IMR-90 (cell line): Measurements from ENCODE around the gene PIP5K1B. TPM values are rescaled to one million over a fixed set of nuclear protein-coding genes. Genes with fewer than 3 reads are reported as not detected.

Experiments used
- ATAC-seq: fragments of 200-7000 bp; cut with Tn5 transposase; 2 replicates; pipeline ENCODE4 v1.9.1; 2020; ENCODE audit warnings: low read depth, mild to moderate bottlenecking, moderate library complexity
- BruUV-seq: library from RNA; stranded (reverse); fragments of 400-500 nt; replicated peaks from 2 replicates; lab custom pipeline; 2021; lab: Mats Ljungman, UMichigan
- CTCF ChIA-PET: fragments of 300-600 bp; formaldehyde crosslinking; extraction: SDS; loops from one replicate; lab custom pipeline; 2021; ENCODE audit warnings: antibody characterized with exemption; lab: Yijun Ruan, JAX
- POLR2A ChIA-PET: fragments of 300-600 bp; sonication (Branson Sonifier 250); formaldehyde crosslinking; loops from one replicate; lab custom pipeline; 2022; ENCODE audit warnings: antibody characterized with exemption; ENCODE audit not compliant: unreplicated experiment; lab: Charles Lee
- DNase-seq: peaks from one replicate; pipeline ENCODE4 v3.0.0; 2013
- H2AFZ ChIP-seq: replicated peaks from 2 replicates; pipeline ENCODE3; 2013; ENCODE audit warnings: low read length, mild to moderate bottlenecking; ENCODE audit not compliant: poor library complexity
- H2AK5ac ChIP-seq: 2 replicates; pipeline ENCODE4 v1.6.1; 2013; ENCODE audit warnings: low read depth, low read length, inconsistent platforms
- H2AK9ac ChIP-seq: replicated peaks from 2 replicates; pipeline ENCODE3; 2013; ENCODE audit warnings: mild to moderate bottlenecking, low read depth, low read length, moderate library complexity; ENCODE audit not compliant: poor library complexity
- H2BK120ac ChIP-seq: 2 replicates; pipeline ENCODE4 v1.6.1; 2013; ENCODE audit warnings: low read depth, low read length, inconsistent platforms
- H2BK15ac ChIP-seq: 3 replicates; pipeline ENCODE4 v1.6.1; 2013; ENCODE audit warnings: low read depth, low read length, inconsistent platforms
- H2BK20ac ChIP-seq: 2 replicates; pipeline ENCODE4 v1.6.1; 2013; ENCODE audit warnings: low read depth, mild to moderate bottlenecking, inconsistent platforms, low read length, moderate library complexity
- H2BK5ac ChIP-seq: 2 replicates; pipeline ENCODE4 v1.6.1; 2013; ENCODE audit warnings: mild to moderate bottlenecking, low read depth, low read length, inconsistent platforms; ENCODE audit not compliant: poor library complexity, severe bottlenecking
- H3K14ac ChIP-seq: replicated peaks from 2 replicates; pipeline ENCODE4 v1.6.1; 2013; ENCODE audit warnings: low read depth, low read length, inconsistent platforms
- H3K18ac ChIP-seq: 2 replicates; pipeline ENCODE4 v1.6.1; 2013; ENCODE audit warnings: low read depth, low read length, control low read depth
- H3K23ac ChIP-seq: 2 replicates; pipeline ENCODE4 v1.6.1; 2013; ENCODE audit warnings: low read depth, low read length, inconsistent platforms
- H3K27ac ChIP-seq: 2 replicates; pipeline ENCODE4 v1.5.1; 2013; ENCODE audit warnings: mild to moderate bottlenecking, control low read depth, low read length; ENCODE audit not compliant: insufficient read depth
- H3K27me3 ChIP-seq: 2 replicates; pipeline ENCODE4 v1.6.1; 2013; ENCODE audit warnings: low read length; ENCODE audit not compliant: control insufficient read depth, insufficient read depth
- H3K36me3 ChIP-seq: 2 replicates; pipeline ENCODE4 v1.6.1; 2013; ENCODE audit warnings: low read length, mixed read lengths; ENCODE audit not compliant: control insufficient read depth, insufficient read depth
- H3K4ac ChIP-seq: 2 replicates; pipeline ENCODE4 v1.6.1; 2013; ENCODE audit warnings: low read depth, low read length, inconsistent platforms
- H3K4me1 ChIP-seq: 2 replicates; pipeline ENCODE4 v1.6.1; 2013; ENCODE audit warnings: low read length, mixed read lengths; ENCODE audit not compliant: control insufficient read depth, insufficient read depth
- H3K4me2 ChIP-seq: 2 replicates; pipeline ENCODE4 v1.6.1; 2013; ENCODE audit warnings: low read depth, mild to moderate bottlenecking, control low read depth, low read length, moderate library complexity
- H3K4me3 ChIP-seq: 2 replicates; pipeline ENCODE4 v1.5.1; 2013; ENCODE audit warnings: low read depth, mild to moderate bottlenecking, control low read depth, low read length, moderate library complexity; ENCODE audit not compliant: insufficient read depth
- H3K56ac ChIP-seq: 2 replicates; pipeline ENCODE4 v1.6.1; 2013; ENCODE audit warnings: low read length, inconsistent platforms; ENCODE audit not compliant: insufficient read depth; ENCODE audit errors: extremely low read depth
- H3K79me1 ChIP-seq, 2 experiments: 2 replicates each; pipeline ENCODE4 v1.6.1; 2013; ENCODE audit warnings: low read length in 2 of 2, inconsistent platforms in 1 of 2, low read depth in 1 of 2
- H3K9ac ChIP-seq: 2 replicates; pipeline ENCODE4 v1.6.1; 2013; ENCODE audit warnings: low read depth, low read length, control low read depth
- H3K9me1 ChIP-seq: 2 replicates; pipeline ENCODE4 v1.6.1; 2013; ENCODE audit warnings: low read length, inconsistent platforms; ENCODE audit not compliant: insufficient read depth
- H3K9me3 ChIP-seq: 2 replicates; pipeline ENCODE4 v1.6.1; 2013; ENCODE audit warnings: low read length; ENCODE audit not compliant: control insufficient read depth, insufficient read depth
- H4K20me1 ChIP-seq: 2 replicates; pipeline ENCODE4 v1.6.1; 2013; ENCODE audit warnings: low read length, inconsistent platforms; ENCODE audit not compliant: insufficient read depth
- H4K5ac ChIP-seq: 2 replicates; pipeline ENCODE4 v1.6.1; 2013; ENCODE audit warnings: mild to moderate bottlenecking, low read depth, low read length, control low read depth
- H4K8ac ChIP-seq, 2 experiments: 2 replicates each; pipeline ENCODE4 v1.6.1; 2013; ENCODE audit warnings: low read depth in 2 of 2, low read length in 2 of 2, control low read depth in 1 of 2, inconsistent platforms in 1 of 2
- H4K91ac ChIP-seq: 2 replicates; pipeline ENCODE4 v1.6.1; 2013; ENCODE audit warnings: low read depth, low read length, inconsistent platforms; ENCODE audit not compliant: insufficient read depth
- CTCF ChIP-seq: conservative IDR thresholded peaks from 2 replicates; pipeline ENCODE4 v1.5.1; 2012; ENCODE audit warnings: mild to moderate bottlenecking, low read depth, low read length, improper control_type of control experiment
- ELK1 ChIP-seq: fragments of 150-350 bp; IDR thresholded peaks from 2 replicates; pipeline ENCODE4 v1.6.1; 2016; ENCODE audit warnings: low read depth, mild to moderate bottlenecking, low read length, moderate library complexity, borderline replicate concordance
- MXI1 ChIP-seq: IDR thresholded peaks from 2 replicates; pipeline ENCODE4 v1.6.1; 2012; ENCODE audit warnings: low read depth, mild to moderate bottlenecking, low read length, moderate library complexity, borderline replicate concordance
- POLR2A ChIP-seq: IDR thresholded peaks from 2 replicates; pipeline ENCODE4 v1.6.1; 2012; ENCODE audit warnings: mild to moderate bottlenecking, low read depth, low read length
- RAD21 ChIP-seq: IDR thresholded peaks from 2 replicates; pipeline ENCODE4 v1.6.1; 2012; ENCODE audit warnings: low read length, improper control_type of control experiment
- USF2 ChIP-seq: fragments of 150-350 bp; IDR thresholded peaks from 2 replicates; pipeline ENCODE4 v1.6.1; 2017; ENCODE audit warnings: mild to moderate bottlenecking, antibody characterized with exemption, low read length, low read depth
- WGBS, 2 experiments: methylation state at CpG; one replicate each; pipeline versions ENCODE4 v1.1.5 to v1.1.7; 2013; ENCODE audit warnings: missing lambda C conversion rate in 2 of 2; ENCODE audit not compliant: insufficient read length in 1 of 2; ENCODE audit errors: extremely low coverage in 2 of 2; 5-methylcytosine and 5-hydroxymethylcytosine counted together
- dilution Hi-C: fragments of 300-500 bp; cut with HindIII; formaldehyde crosslinking; loops from one replicate; pipeline ENCODE4 v1.14.3; 2018; ENCODE audit warnings: low sequenced_read_pairs; ENCODE audit not compliant: unreplicated experiment
- in situ Hi-C: fragments of 300-500 bp; cut with MboI; formaldehyde crosslinking; loops from 3 replicates; pipeline ENCODE4 v1.14.3; 2019; ENCODE audit warnings: low sequenced_read_pairs, inconsistent platforms, mixed read lengths
- intact Hi-C: fragments of 100-400 bp; cut with micrococcal nuclease; formaldehyde crosslinking; loops from 2 replicates; pipeline ENCODE4 v1.10.0; 2022
- polyA plus RNA-seq, 3 experiments: library from polyadenylated mRNA; depleted of rRNA; stranded (reverse); fragments of >200 nt; gene quantifications; 2 replicates each; pipeline ENCODE4 v1.2.3, GENCODE V29; 2012; ENCODE audit warnings: low replicate concordance in 1 of 3
- total RNA-seq: library from RNA; depleted of rRNA; stranded (reverse); fragments of >200 nt; gene quantifications from 2 replicates; pipeline ENCODE4 v1.2.3, GENCODE V29; 2012

Gene PIP5K1B
- total and polyA plus RNA-seq, 2 of the 4 experiments (the other 2 are of a cell fraction) = not detected

GRCh38 chr9:68768619-68769018, 63.6 kb downstream of the PIP5K1B start:
- POLR2A ChIA-PET = no interaction called here
- H2AK9ac ChIP-seq = no peak overlapping the region
- H2BK120ac ChIP-seq = no peak overlapping the region
- H2BK20ac ChIP-seq = no peak overlapping the region
- ATAC-seq (no peak), DNase-seq (no peak)
- CTCF ChIA-PET = no interaction called here
- no peak overlapping the region for H3K9ac ChIP-seq
- no peaks in the 10 kb centered on the region for H3K4me1 ChIP-seq
- no peak overlapping the region for H2BK5ac ChIP-seq
- no peak overlapping the region for H2AFZ ChIP-seq
- no peak overlapping the region for H4K5ac ChIP-seq
- no CpG with 5 or more reads among the region's 3 CpGs for WGBS, 2 experiments
- no peak overlapping the region for H3K23ac ChIP-seq
- no TSS peak for BruUV-seq
- TF ChIP-seq POLR2A (no peak), MXI1 (no peak), ELK1 (no peak), RAD21 (no peak), USF2 (no peak), CTCF (no peak)
- H3K14ac ChIP-seq = no peak overlapping the region
- H3K9me3 ChIP-seq = no peaks in the 10 kb centered on the region
- no peak overlapping the region for H3K4ac ChIP-seq
- H3K18ac ChIP-seq = no peak overlapping the region
- H3K9me1 ChIP-seq = no peaks in the 10 kb centered on the region
- no peak overlapping the region for H3K4me2 ChIP-seq
- no peak overlapping the region for H3K27ac ChIP-seq
- H3K27me3 ChIP-seq = peaks cover 1% of the 10 kb centered on the region; the same call in 1 of the 2 replicates
- dilution Hi-C loops = no loop called here
- H4K8ac ChIP-seq = no peak overlapping the region
- in situ Hi-C loops = no loop called here
- H4K20me1 ChIP-seq = no peaks in the 10 kb centered on the region
- H3K4me3 ChIP-seq = no peak overlapping the region
- intact Hi-C loops = no loop called here
- H3K56ac ChIP-seq = no peak overlapping the region
- H4K91ac ChIP-seq = no peak overlapping the region
- H3K36me3 ChIP-seq = no peaks in the 10 kb centered on the region
- H2AK5ac ChIP-seq = no peak overlapping the region
- H3K79me1 ChIP-seq = no peaks in the 10 kb centered on the region
- no peak overlapping the region for H2BK15ac ChIP-seq
